Prostate gland (tissue), 2 donors: ENCODE results near the gene RASIP1. TPM values are rescaled to one million over a fixed set of nuclear protein-coding genes. Genes with fewer than 3 reads are reported as not detected.

Source experiments
- DNase-seq: peaks from one replicate; pipeline ENCODE4 v3.0.0-alpha.2; 2019; ENCODE audit warnings: low spot score
- H3K27ac ChIP-seq, 2 donors: fragments of 200-600 bp; sonication (generic); 2 replicates each; pipeline ENCODE4 v1.5.1; 2017 to 2019
- H3K27me3 ChIP-seq: fragments of 200-600 bp; sonication (generic); replicated peaks from 2 replicates; pipeline ENCODE4 v1.5.1; 2019; ENCODE audit not compliant: insufficient read depth
- H3K36me3 ChIP-seq, 2 donors: fragments of 200-600 bp; sonication (generic); 1 replicate in 1 of 2; 2 replicates in 1 of 2; pipeline versions ENCODE4 v1.5.1 to v1.8.1; 2017 to 2019
- H3K4me1 ChIP-seq: fragments of 200-600 bp; sonication (generic); replicated peaks from 2 replicates; pipeline ENCODE4 v1.5.1; 2019
- H3K4me3 ChIP-seq, 2 donors: fragments of 200-600 bp; sonication (generic); 2 replicates each; pipeline ENCODE4 v1.5.1; 2017 to 2019
- H3K9me3 ChIP-seq: fragments of 200-600 bp; sonication (generic); 2 replicates; pipeline ENCODE4 v1.5.1; 2017
- CTCF ChIP-seq, 4 experiments: fragments of 200-600 bp in 2 of 4; fragments of 450-650 bp in 2 of 4; sonication (generic) in 2 of 4; IDR thresholded peaks; 1 replicate in 3 of 4; 2 replicates in 1 of 4; pipeline ENCODE4 v1.5.1; 2016 to 2019; ENCODE audit warnings: antibody characterized with exemption in 4 of 4, mild to moderate bottlenecking in 2 of 4, moderate library complexity in 2 of 4
- POLR2A ChIP-seq: fragments of 450-650 bp; IDR thresholded peaks from one replicate; pipeline ENCODE4 v1.6.1; 2016; ENCODE audit warnings: antibody characterized with exemption, mild to moderate bottlenecking
- POLR2AphosphoS5 ChIP-seq: sonication (generic); formaldehyde crosslinking; IDR thresholded peaks from one replicate; pipeline ENCODE4 v1.6.1; 2017; ENCODE audit warnings: antibody characterized with exemption
- WGBS: methylation state at CpG from one replicate; pipeline ENCODE4 v1.1.5; 2018; 5-methylcytosine and 5-hydroxymethylcytosine counted together
- intact Hi-C: fragments of 100-400 bp; cut with DNase I; formaldehyde crosslinking; loops from one replicate; pipeline ENCODE4 v1.14.2; 2022
- total RNA-seq, 2 donors: library from RNA; depleted of rRNA; stranded (reverse); fragments of >200 nt; gene quantifications; one replicate each; pipeline ENCODE4 v1.1.0, GENCODE V29; 2016

RASIP1 gene
- total RNA-seq, 2 donors from 2014 or later = 9.1 to 16.2 TPM

GRCh38 chr19:48750351-48750750 lies 9.9 kb upstream of the RASIP1 start:
- no peak for TF ChIP-seq CTCF (IDR thresholded peaks at IDR 0.05)
- no peak for TF ChIP-seq POLR2AphosphoS5
- TF ChIP-seq POLR2A = no peak
- DNase-seq = no peak
- WGBS = 92% methylated on average over 20 of the region's 31 CpGs
- Histone ChIP-seq H3K36me3 (no peaks in the 10 kb centered on the region), H3K27me3 (no peaks in the 10 kb centered on the region), H3K4me3 (no peak overlapping the region), H3K9me3 (no peaks in the 10 kb centered on the region), H3K27ac (no peak overlapping the region), H3K4me1 (no peaks in the 10 kb centered on the region)
- intact Hi-C loops = no loop called here

GRCh38 chr19:48749571-48750198 lies 9.3 kb upstream of the RASIP1 start:
- intact Hi-C loops = no loop called here
- H3K36me3 ChIP-seq = no peaks in the 10 kb centered on the region
- H3K9me3 ChIP-seq = no peaks in the 10 kb centered on the region
- H3K27me3 ChIP-seq = no peaks in the 10 kb centered on the region
- H3K27ac ChIP-seq = no peak overlapping the region
- DNase-seq = no peak
- no peaks in the 10 kb centered on the region for H3K4me1 ChIP-seq
- TF ChIP-seq CTCF (IDR thresholded peaks at IDR 0.05) (no peak), POLR2AphosphoS5 (no peak), POLR2A (no peak)
- no peak overlapping the region for H3K4me3 ChIP-seq
- 73% methylated on average over 4 of the region's 4 CpGs for WGBS

- 40% methylated on average over 31 of the region's 31 CpGs for WGBS
- H3K9me3 ChIP-seq = no peaks in the 10 kb centered on the region
- H3K27me3 ChIP-seq = no peaks in the 10 kb centered on the region
- H3K36me3 ChIP-seq = no peaks in the 10 kb centered on the region
- no peak for DNase-seq
- intact Hi-C loops = no loop called here
- no peak for TF ChIP-seq POLR2A
- no peak for TF ChIP-seq POLR2AphosphoS5
- TF ChIP-seq CTCF (IDR thresholded peaks at IDR 0.05) = no peak
- H3K27ac ChIP-seq = peak within 1 kb of the TSS in 1 of 2 donors; percentile 38
- no peak within 1 kb of the TSS for H3K4me3 ChIP-seq
- H3K4me1 ChIP-seq = no peaks in the 10 kb centered on the region
These were observed 6.5 kb upstream of the RASIP1 start, which contains the start of gene IZUMO1 for GRCh38 chr19:48746738-48747575. IZUMO1 (minus strand) TSS chr19:48746909; CDS start chr19:48745859, 1,050 bp downstream.

GRCh38 chr19:48746110-48746509 lies 5.7 kb upstream of the RASIP1 start:
- Histone ChIP-seq H3K27ac (no peak overlapping the region), H3K4me1 (no peaks in the 10 kb centered on the region), H3K4me3 (no peak overlapping the region), H3K36me3 (no peaks in the 10 kb centered on the region), H3K27me3 (no peaks in the 10 kb centered on the region), H3K9me3 (no peaks in the 10 kb centered on the region)
- TF ChIP-seq POLR2AphosphoS5 = no peak
- no peak for TF ChIP-seq CTCF (IDR thresholded peaks at IDR 0.05)
- TF ChIP-seq POLR2A = no peak
- intact Hi-C loops = no loop called here
- DNase-seq = no peak
- WGBS = 85% methylated on average over 8 of the region's 8 CpGs
